CD4-positive, alpha-beta T cell treated with Interferon alpha-2 for 1 hour (primary cell): ENCODE results near the gene STX3.

Source experiments
- DNase-seq, 2 donors: peaks; one replicate each; pipeline ENCODE4 v3.0.0-alpha.2; 2020 to 2022

The STX3 gene

GRCh38 chr11:59754859-59755700 is at the start of gene STX3:
STX3 (plus strand) TSS chr11:59755376; CDS start chr11:59755606, 230 bp downstream.
- peak; percentile 56 to 74 for DNase-seq

- no peak for DNase-seq
Measured at GRCh38 chr11:59706518-59707285, 48.5 kb upstream of the STX3 start.

- DNase-seq, result no peak
Measured at GRCh38 chr11:59707371-59707770, 47.8 kb upstream of the STX3 start.

- no peak for DNase-seq
Measured at GRCh38 chr11:59708537-59708936, 46.6 kb upstream of the STX3 start.

- DNase-seq, result no peak
Measured at GRCh38 chr11:59710136-59710847, 44.9 kb upstream of the STX3 start.

GRCh38 chr11:59713745-59714144 is 41.4 kb upstream of the STX3 start, which contains the start of gene OR10V1:
OR10V1 (minus strand) TSS chr11:59713845; CDS start chr11:59713845, 0 bp downstream.
- DNase-seq, result no peak

GRCh38 chr11:59716051-59716450 is 39.1 kb upstream of the STX3 start:
- DNase-seq, result no peak

- DNase-seq, result no peak
Measured at GRCh38 chr11:59719556-59719955, 35.6 kb upstream of the STX3 start.

- DNase-seq, result no peak
Measured at GRCh38 chr11:59724066-59724465, 31.1 kb upstream of the STX3 start.

GRCh38 chr11:59727426-59727825 is 27.8 kb upstream of the STX3 start:
- DNase-seq, result no peak

- DNase-seq, result no peak
Measured at GRCh38 chr11:59728154-59728553, 27.0 kb upstream of the STX3 start.

- DNase-seq, result peak; percentile 2 to 32
Measured at GRCh38 chr11:59728913-59729312, 26.3 kb upstream of the STX3 start.

GRCh38 chr11:59729834-59730233 is 25.3 kb upstream of the STX3 start:
- DNase-seq, result no peak

- no peak for DNase-seq
Measured at GRCh38 chr11:59730896-59731565, 24.1 kb upstream of the STX3 start.

- DNase-seq, result no peak
Measured at GRCh38 chr11:59746111-59746510, 9.1 kb upstream of the STX3 start.

- peak; percentile 83 to 86 for DNase-seq
Measured at GRCh38 chr11:59753650-59754493, 1.3 kb upstream of the STX3 start.

- peak in 1 of 2 donors; percentile 24 for DNase-seq
Measured at GRCh38 chr11:59754494-59754858, 700 bp upstream of the STX3 start.

GRCh38 chr11:59755701-59756557 is 753 bp downstream of the STX3 start:
- peak in 1 of 2 donors; percentile 44 for DNase-seq

GRCh38 chr11:59756558-59756840 is 1.3 kb downstream of the STX3 start:
- DNase-seq, result no peak

- no peak for DNase-seq
Measured at GRCh38 chr11:59756845-59757244, 1.7 kb downstream of the STX3 start.
